HG02642 (cell line): ENCODE measurements around the gene KRTAP9-7.

ENCODE experiments used
- ATAC-seq: cut with Tn5 transposase; IDR thresholded peaks from one replicate; pipeline ENCODE4 v1.9.1; 2021; ENCODE audit warnings: mild to moderate bottlenecking; ENCODE audit not compliant: unreplicated experiment, poor library complexity

Gene KRTAP9-7

DNA sequence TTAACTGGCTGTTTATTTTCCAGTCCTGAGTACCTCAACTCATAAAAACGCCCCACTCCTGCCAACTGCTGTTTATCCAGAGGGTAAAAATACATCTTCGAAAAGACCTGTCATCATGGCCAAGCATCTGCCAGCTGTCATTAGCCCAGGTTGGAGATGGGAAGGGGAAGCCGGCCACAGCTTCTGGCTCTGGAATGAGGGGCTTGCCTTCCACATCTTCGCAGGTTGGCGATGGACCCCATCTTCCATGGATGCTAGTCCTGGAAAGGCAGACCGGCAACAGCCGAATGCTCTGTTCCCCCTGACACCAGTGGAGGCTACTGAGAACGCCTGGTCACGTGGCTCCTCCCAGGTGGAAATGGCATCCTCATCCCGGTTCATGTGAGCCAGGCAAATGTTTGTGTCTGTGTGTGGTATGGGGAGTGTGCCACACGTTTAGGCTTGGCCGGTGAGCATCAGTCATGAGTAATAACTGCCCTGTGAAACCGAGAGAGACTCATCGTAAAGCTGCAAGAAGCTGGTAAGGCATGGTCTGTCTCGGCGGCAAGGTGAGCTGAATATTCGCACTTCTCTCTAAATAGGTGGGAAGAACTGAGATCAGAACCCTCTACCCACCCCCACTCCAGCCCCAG is 40.4 kb downstream of the KRTAP9-7 start:
- ATAC-seq, result no peak

DNA sequence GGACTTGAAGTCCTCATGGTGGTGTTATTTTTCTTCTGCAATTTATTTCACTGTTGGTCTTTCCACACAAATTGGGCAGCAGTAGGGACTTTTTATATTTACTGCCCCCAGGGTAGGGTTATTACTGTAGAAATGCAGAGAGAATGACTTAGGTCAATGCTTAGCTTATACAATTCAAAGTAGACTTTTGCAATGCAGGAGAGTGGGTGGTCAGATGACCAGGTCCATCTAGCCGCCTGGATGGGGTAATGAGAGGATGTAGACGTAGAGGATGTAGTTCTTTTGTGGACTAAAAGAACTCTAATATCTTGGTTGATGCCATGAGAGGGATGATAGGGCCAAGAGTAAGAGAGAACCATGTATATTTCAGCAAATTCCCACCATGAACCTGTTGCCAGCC is 42.7 kb downstream of the KRTAP9-7 start:
- ATAC-seq, result no peak

DNA sequence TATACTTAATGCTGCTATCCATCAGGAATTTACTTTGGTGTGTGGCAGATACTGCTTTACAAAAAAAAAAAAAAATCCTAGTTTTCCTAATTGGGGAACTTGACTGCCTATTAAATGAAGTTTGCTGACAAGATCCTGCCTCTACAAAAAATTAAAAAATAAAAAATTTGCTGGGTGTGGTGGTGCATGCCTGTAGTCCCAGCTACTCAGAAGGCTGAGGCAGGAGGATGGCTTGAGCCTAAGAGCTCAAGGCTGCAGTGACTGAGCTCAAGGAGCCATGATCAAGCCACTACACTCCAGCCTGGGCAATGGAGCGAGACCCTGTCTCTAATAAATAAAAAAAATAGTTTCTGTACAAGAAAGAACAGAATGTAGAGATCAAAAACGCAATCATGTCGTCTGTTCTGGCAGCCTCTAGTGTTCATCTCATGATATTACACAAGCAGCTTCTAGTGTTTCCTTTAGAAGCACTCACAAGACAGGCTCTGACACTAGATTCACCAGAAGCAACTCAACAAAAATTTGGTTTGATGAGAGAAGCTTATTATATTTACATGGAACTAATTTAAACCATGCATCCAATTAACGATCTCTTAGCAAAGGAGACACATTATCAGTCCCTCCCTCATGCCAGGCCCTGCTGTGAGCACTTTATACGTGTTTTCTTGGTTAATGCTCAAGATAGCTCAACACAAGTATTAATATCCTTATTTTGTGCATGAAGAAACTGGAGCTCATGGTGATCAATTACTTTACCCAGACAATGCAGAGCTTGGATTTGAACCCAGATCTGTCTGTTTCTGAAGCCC is 46.8 kb downstream of the KRTAP9-7 start:
- no peak for ATAC-seq

GRCh38 chr17:41322903-41323895 is 47.7 kb downstream of the KRTAP9-7 start:
- no peak for ATAC-seq

DNA sequence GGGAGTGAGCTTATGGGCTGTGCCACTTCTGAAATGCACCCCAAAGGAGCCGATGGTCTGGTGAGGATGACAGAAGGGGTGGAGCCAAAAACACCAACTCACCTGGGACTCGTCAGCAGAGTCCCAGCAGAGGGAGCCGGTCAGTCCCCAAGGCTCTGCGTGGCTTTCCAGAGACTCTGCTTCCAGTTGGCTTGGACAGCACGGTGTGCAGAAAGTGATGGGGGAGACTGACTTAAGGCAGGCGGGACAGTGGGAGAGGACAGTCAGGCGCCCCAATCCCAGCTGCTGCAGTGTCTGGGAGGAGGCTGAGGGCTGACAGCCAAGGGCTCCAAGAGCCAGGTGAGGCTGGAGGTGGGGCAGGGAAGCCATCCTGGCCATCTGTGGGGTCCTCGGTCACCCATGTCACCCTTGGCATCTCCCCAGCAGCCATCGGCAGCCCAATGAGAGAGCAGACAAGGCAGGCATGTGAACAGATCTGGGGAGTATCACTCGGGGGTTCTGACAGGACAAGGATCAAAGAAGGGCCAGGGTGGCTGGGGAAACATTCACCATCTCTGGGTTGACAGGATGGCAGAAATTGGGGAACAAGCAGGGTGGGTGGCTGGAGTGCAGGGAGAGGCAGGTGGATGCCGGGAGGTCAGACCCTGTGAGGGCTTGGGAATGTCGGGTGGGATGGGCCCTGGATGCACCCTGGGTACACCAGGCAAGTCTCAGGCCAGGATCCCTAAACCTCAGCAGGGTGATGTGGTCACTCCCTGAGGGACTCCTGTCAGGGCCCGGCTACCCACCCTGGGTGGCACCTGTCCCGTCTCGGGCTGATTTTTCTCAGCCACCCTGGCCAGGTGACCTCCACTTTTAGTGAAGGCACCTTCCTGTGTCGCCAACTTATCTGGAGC is 48.9 kb downstream of the KRTAP9-7 start:
- no peak for ATAC-seq

DNA sequence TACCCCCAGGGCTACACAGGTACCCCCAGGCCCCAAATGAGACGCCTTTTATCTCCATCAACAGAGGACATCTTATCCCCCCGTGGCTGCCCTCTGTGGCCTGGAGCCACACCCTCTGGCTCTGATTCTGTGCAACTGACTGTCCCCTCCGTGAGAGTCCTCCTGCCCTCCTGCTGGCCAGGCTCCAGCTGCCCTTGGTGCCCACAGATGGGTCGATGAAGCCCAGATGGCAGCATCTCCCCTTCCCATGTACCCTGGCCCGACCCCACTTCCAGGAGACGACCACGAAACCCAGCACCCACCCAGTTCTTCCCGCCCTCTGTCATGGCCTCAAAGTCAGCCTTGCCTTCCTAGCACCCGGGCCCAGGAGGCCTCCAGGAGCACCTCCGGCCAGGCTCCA is 49.6 kb downstream of the KRTAP9-7 start:
- ATAC-seq, result no peak

GRCh38 chr17:41325611-41326010 is 50.1 kb downstream of the KRTAP9-7 start:
- ATAC-seq, result no peak
